Vagina (tissue), 2 donors: ENCODE results near the gene IMMP2L. TPM values are rescaled to one million over a fixed set of nuclear protein-coding genes. Genes with fewer than 3 reads are reported as not detected.

Source experiments
- DNase-seq, 2 donors: peaks; one replicate each; pipeline ENCODE4 v3.0.0-alpha.2; 2017; ENCODE audit errors: extremely low spot score in 2 of 2
- H3K27ac ChIP-seq: fragments of 200-600 bp; sonication (generic); one replicate; pipeline ENCODE4 v1.5.1; 2019
- H3K27me3 ChIP-seq: fragments of 200-600 bp; sonication (generic); one replicate; pipeline ENCODE4 v1.5.1; 2019
- H3K36me3 ChIP-seq, 2 donors: fragments of 200-600 bp; sonication (generic); one replicate each; pipeline ENCODE4 v1.5.1; 2017 to 2019
- H3K4me1 ChIP-seq: fragments of 200-600 bp; sonication (generic); one replicate; pipeline ENCODE4 v1.5.1; 2019
- H3K4me3 ChIP-seq, 2 donors: fragments of 200-600 bp; sonication (generic); 1 replicate in 1 of 2; 2 replicates in 1 of 2; pipeline ENCODE4 v1.5.1; 2016 to 2019
- H3K9me3 ChIP-seq: fragments of 200-600 bp; sonication (generic); one replicate; pipeline ENCODE4 v1.5.1; 2019
- POLR2A ChIP-seq, 2 donors: fragments of 450-650 bp; IDR thresholded peaks; one replicate each; pipeline ENCODE4 v1.6.1; 2017; ENCODE audit warnings: antibody characterized with exemption in 2 of 2, mild to moderate bottlenecking in 2 of 2, moderate library complexity in 2 of 2
- POLR2AphosphoS5 ChIP-seq, 2 donors: sonication (generic); formaldehyde crosslinking; IDR thresholded peaks; one replicate each; pipeline ENCODE4 v1.9.0; 2017; ENCODE audit warnings: antibody characterized with exemption in 2 of 2, mild to moderate bottlenecking in 2 of 2, low read depth in 1 of 2; ENCODE audit not compliant: insufficient read depth in 1 of 2
- intact Hi-C: fragments of 100-400 bp; cut with DNase I; formaldehyde crosslinking; loops from one replicate; pipeline ENCODE4 v1.15.1; 2023
- total RNA-seq: library from RNA; depleted of rRNA; stranded (reverse); fragments of >200 nt; gene quantifications from one replicate; pipeline ENCODE4 v1.2.3, GENCODE V29; 2016
- TF ChIP-seq, protein P1 (sequence below), 3 experiments: fragments of 450-650 bp in 2 of 3; fragments of 200-600 bp in 1 of 3; sonication (generic) in 1 of 3; IDR thresholded peaks; one replicate each; pipeline ENCODE4 v1.5.1; 2017 to 2019; ENCODE audit warnings: antibody characterized with exemption in 3 of 3, mild to moderate bottlenecking in 2 of 3, moderate library complexity in 2 of 3

Gene IMMP2L
- total RNA-seq, 1 donor from 2014 or later, result 13.3 TPM

GRCh38 chr7:111498391-111499007 lies 63.8 kb downstream of the IMMP2L start:
- H3K27me3 ChIP-seq, result no peaks in the 10 kb centered on the region
- no peaks in the 10 kb centered on the region for H3K9me3 ChIP-seq
- TF ChIP-seq, protein P1, sequence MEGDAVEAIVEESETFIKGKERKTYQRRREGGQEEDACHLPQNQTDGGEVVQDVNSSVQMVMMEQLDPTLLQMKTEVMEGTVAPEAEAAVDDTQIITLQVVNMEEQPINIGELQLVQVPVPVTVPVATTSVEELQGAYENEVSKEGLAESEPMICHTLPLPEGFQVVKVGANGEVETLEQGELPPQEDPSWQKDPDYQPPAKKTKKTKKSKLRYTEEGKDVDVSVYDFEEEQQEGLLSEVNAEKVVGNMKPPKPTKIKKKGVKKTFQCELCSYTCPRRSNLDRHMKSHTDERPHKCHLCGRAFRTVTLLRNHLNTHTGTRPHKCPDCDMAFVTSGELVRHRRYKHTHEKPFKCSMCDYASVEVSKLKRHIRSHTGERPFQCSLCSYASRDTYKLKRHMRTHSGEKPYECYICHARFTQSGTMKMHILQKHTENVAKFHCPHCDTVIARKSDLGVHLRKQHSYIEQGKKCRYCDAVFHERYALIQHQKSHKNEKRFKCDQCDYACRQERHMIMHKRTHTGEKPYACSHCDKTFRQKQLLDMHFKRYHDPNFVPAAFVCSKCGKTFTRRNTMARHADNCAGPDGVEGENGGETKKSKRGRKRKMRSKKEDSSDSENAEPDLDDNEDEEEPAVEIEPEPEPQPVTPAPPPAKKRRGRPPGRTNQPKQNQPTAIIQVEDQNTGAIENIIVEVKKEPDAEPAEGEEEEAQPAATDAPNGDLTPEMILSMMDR (IDR thresholded peaks at IDR 0.05), result no peak
- TF ChIP-seq POLR2AphosphoS5 (IDR thresholded peaks at IDR 0.05; ENCODE audit: insufficient read depth in 1 of 2, low read depth in 1 of 2), result no peak
- no peak for TF ChIP-seq POLR2A (IDR thresholded peaks at IDR 0.05)
- no peak overlapping the region for H3K4me3 ChIP-seq
- no peak overlapping the region for H3K27ac ChIP-seq
- H3K36me3 ChIP-seq, result no peaks in the 10 kb centered on the region
- H3K4me1 ChIP-seq, result no peaks in the 10 kb centered on the region
- intact Hi-C loops, result no loop called here
- DNase-seq, result no peak

- DNase-seq, result no peak
- H3K9me3 ChIP-seq, result no peaks in the 10 kb centered on the region
- TF ChIP-seq, protein P1 (IDR thresholded peaks at IDR 0.05), result no peak
- TF ChIP-seq POLR2A (IDR thresholded peaks at IDR 0.05) (no peak), POLR2AphosphoS5 (IDR thresholded peaks at IDR 0.05; ENCODE audit: insufficient read depth in 1 of 2, low read depth in 1 of 2) (no peak)
- H3K36me3 ChIP-seq, result no peaks in the 10 kb centered on the region
- no peaks in the 10 kb centered on the region for H3K27me3 ChIP-seq
- no peaks in the 10 kb centered on the region for H3K4me1 ChIP-seq
- no peak overlapping the region for H3K4me3 ChIP-seq
- intact Hi-C loops, result no loop called here
- H3K27ac ChIP-seq, result no peak overlapping the region
These were observed 67.0 kb downstream of the IMMP2L start for GRCh38 chr7:111495173-111495810.

DNA sequence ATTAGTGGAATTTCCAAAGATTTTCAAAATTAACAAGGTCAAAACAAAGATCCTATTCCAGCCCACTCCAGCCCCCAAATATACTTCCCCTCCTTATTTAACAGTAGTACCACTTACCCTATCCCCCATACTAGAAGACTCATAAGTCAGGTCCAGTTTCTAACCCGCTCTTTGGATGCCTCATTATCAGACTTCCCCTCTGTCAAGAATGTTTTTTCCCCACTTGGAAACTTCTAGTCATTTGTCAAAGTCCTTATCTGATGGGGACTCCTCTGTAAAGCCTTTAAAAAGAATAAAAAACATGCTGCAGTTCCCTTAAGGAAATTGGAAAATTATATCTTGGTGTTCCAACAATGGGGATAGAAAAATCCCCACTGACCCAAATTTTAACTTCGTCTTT lies 70.1 kb downstream of the IMMP2L start:
- Histone ChIP-seq H3K27me3 (no peaks in the 10 kb centered on the region), H3K4me3 (no peak overlapping the region), H3K36me3 (no peaks in the 10 kb centered on the region), H3K27ac (no peak overlapping the region), H3K4me1 (no peaks in the 10 kb centered on the region), H3K9me3 (no peaks in the 10 kb centered on the region)
- TF ChIP-seq, protein P1 (IDR thresholded peaks at IDR 0.05), result no peak
- TF ChIP-seq POLR2AphosphoS5 (IDR thresholded peaks at IDR 0.05; ENCODE audit: insufficient read depth in 1 of 2, low read depth in 1 of 2) (no peak), POLR2A (IDR thresholded peaks at IDR 0.05) (no peak)
- no peak for DNase-seq
- intact Hi-C loops, result no loop called here

DNA sequence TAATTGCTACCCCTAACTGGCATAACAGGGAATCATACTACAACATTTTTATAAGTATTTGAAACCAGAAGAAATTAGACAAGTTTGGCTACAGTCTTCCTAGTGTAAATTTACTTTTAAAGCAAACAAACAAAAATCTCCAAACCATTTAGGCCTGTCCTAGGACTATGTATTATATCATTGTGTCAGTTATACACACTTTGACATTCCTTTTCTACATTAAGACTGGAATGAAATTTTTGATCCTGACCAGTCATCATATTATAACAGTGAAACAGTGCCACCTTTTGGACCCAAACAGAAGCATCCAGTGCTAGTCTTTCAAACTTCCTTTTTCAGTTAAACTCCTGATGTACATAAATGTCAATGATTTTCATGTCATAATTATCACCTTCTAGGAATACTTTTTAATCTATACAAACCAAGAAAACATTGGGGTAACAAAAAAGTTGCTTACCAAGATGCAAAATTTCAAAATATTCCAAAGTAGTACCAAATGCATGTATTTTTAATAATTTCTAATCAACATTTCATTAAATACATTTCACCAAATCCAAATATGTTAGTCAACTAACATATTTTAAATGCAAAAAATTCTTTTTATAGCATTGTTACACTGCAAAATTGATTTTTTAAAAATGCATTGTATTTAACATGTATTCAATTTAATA lies 75.7 kb downstream of the IMMP2L start:
- no peak for DNase-seq
- intact Hi-C loops, result loop anchor here (5.0 to 10.0 kb wide), 2 partner anchors 241 to 392 kb away; partner anchors contain the start of gene LRRN3

More for the DNA sequence above, 75.7 kb downstream of the IMMP2L start:
- H3K36me3 ChIP-seq, result no peaks in the 10 kb centered on the region
- no peak overlapping the region for H3K27ac ChIP-seq
- H3K4me1 ChIP-seq, result no peaks in the 10 kb centered on the region
- TF ChIP-seq, protein P1 (IDR thresholded peaks at IDR 0.05), result peak; percentile 33 to 65 (median 49)
- TF ChIP-seq POLR2A (IDR thresholded peaks at IDR 0.05), result no peak
- no peak overlapping the region for H3K4me3 ChIP-seq
- no peaks in the 10 kb centered on the region for H3K9me3 ChIP-seq
- H3K27me3 ChIP-seq, result no peaks in the 10 kb centered on the region
